Upper lobe of right lung (tissue), 1 donor: Measurements from ENCODE around the gene PRKCA. TPM values are rescaled to one million over a fixed set of nuclear protein-coding genes. Genes with fewer than 3 reads are reported as not detected.

Experiments
- ATAC-seq: fragments of 200-7000 bp; cut with Tn5 transposase; one replicate; pipeline ENCODE4 v1.9.1; 2020; ENCODE audit warnings: mild to moderate bottlenecking, moderate library complexity
- DNase-seq: peaks from one replicate; pipeline ENCODE4 v3.0.0-alpha.2; 2020
- H3K27ac ChIP-seq: fragments of 200-600 bp; one replicate; pipeline ENCODE4 v1.8.0; 2022
- H3K27me3 ChIP-seq: fragments of 200-600 bp; one replicate; pipeline ENCODE4 v1.8.0; 2022; ENCODE audit warnings: mild to moderate bottlenecking
- H3K36me3 ChIP-seq: fragments of 200-600 bp; one replicate; pipeline ENCODE4 v1.8.0; 2022
- H3K4me1 ChIP-seq: fragments of 200-600 bp; one replicate; pipeline ENCODE4 v1.8.0; 2022
- H3K4me3 ChIP-seq: fragments of 200-600 bp; one replicate; pipeline ENCODE4 v1.8.0; 2022; ENCODE audit warnings: mild to moderate bottlenecking
- H3K9me3 ChIP-seq: fragments of 200-600 bp; one replicate; pipeline ENCODE4 v1.8.0; 2022
- intact Hi-C: fragments of 100-400 bp; cut with DNase I; formaldehyde crosslinking; loops from one replicate; pipeline ENCODE4 v1.11.0; 2022
- total RNA-seq: library from RNA; stranded (reverse); fragmentation: NEBNext Ultra II Directional; extraction: Animal tissue kit (Norgen Biotek cat#: 25700); gene quantifications from one replicate; pipeline ENCODE4 v1.2.1, GENCODE V29; 2021
- TF ChIP-seq, protein P1 (sequence below): fragments of 200-600 bp; IDR thresholded peaks from one replicate; pipeline ENCODE4 v1.8.0; 2022; ENCODE audit warnings: antibody characterized with exemption
- donor health status: DM: no; HTN: yes; CAD: no; lungs with severe emphysema.

The PRKCA gene
- total RNA-seq, 1 donor from 2014 or later: 43.4 TPM

- peaks cover 14% of the 10 kb centered on the region for H3K4me1 ChIP-seq
- intact Hi-C loops: no loop called here
Observed at GRCh38 chr17:66511135-66511534, 208.7 kb downstream of the PRKCA start.

GRCh38 chr17:66514227-66514806, 211.9 kb downstream of the PRKCA start:
- Histone ChIP-seq H3K4me3 (no peak overlapping the region), H3K27ac (no peak overlapping the region), H3K9me3 (no peaks in the 10 kb centered on the region), H3K27me3 (no peaks in the 10 kb centered on the region), H3K36me3 (no peaks in the 10 kb centered on the region), H3K4me1 (peaks cover 7% of the 10 kb centered on the region)
- intact Hi-C loops: no loop called here
- ATAC-seq: no peak
- no peak for DNase-seq
- TF ChIP-seq, protein P1, sequence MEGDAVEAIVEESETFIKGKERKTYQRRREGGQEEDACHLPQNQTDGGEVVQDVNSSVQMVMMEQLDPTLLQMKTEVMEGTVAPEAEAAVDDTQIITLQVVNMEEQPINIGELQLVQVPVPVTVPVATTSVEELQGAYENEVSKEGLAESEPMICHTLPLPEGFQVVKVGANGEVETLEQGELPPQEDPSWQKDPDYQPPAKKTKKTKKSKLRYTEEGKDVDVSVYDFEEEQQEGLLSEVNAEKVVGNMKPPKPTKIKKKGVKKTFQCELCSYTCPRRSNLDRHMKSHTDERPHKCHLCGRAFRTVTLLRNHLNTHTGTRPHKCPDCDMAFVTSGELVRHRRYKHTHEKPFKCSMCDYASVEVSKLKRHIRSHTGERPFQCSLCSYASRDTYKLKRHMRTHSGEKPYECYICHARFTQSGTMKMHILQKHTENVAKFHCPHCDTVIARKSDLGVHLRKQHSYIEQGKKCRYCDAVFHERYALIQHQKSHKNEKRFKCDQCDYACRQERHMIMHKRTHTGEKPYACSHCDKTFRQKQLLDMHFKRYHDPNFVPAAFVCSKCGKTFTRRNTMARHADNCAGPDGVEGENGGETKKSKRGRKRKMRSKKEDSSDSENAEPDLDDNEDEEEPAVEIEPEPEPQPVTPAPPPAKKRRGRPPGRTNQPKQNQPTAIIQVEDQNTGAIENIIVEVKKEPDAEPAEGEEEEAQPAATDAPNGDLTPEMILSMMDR: no peak

More at GRCh38 chr17:66511135-66511534, 208.7 kb downstream of the PRKCA start:
- no peaks in the 10 kb centered on the region for H3K9me3 ChIP-seq
- no peak overlapping the region for H3K27ac ChIP-seq
- no peaks in the 10 kb centered on the region for H3K36me3 ChIP-seq
- TF ChIP-seq, protein P1: no peak
- DNase-seq (no peak), ATAC-seq (no peak)
- no peaks in the 10 kb centered on the region for H3K27me3 ChIP-seq
- H3K4me3 ChIP-seq: no peak overlapping the region

DNA sequence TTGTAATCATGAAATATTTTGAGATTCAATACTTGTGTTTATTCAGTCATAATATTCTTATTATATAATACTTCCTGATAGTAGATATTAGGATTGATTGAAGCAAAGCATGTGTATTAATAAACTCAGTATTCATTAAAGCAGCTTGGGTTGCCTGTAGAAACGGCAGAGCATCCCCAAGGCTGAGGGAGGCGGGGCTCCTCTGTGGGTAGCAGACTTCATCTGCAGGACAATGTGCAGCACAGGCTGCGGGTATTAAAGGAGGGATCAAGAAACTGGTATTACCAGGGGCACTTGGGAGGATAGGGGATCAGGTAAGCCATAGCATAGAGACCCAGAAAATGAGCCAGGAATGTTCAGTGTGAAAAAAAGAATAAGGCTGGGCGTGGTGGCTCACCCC, 213.6 kb downstream of the PRKCA start:
- intact Hi-C loops: no loop called here
- ATAC-seq: no peak
- H3K36me3 ChIP-seq: no peaks in the 10 kb centered on the region
- no peaks in the 10 kb centered on the region for H3K4me1 ChIP-seq
- no peaks in the 10 kb centered on the region for H3K9me3 ChIP-seq
- no peak overlapping the region for H3K27ac ChIP-seq
- H3K27me3 ChIP-seq: no peaks in the 10 kb centered on the region
- no peak overlapping the region for H3K4me3 ChIP-seq
- TF ChIP-seq, protein P1: no peak
- DNase-seq: no peak

GRCh38 chr17:66517336-66518009, 215.1 kb downstream of the PRKCA start:
- TF ChIP-seq, protein P1: no peak
- Histone ChIP-seq H3K36me3 (no peaks in the 10 kb centered on the region), H3K27me3 (no peaks in the 10 kb centered on the region), H3K4me1 (no peaks in the 10 kb centered on the region), H3K4me3 (no peak overlapping the region), H3K9me3 (no peaks in the 10 kb centered on the region), H3K27ac (no peak overlapping the region)
- intact Hi-C loops: no loop called here
- DNase-seq (no peak), ATAC-seq (no peak)

GRCh38 chr17:66518108-66518507, 215.7 kb downstream of the PRKCA start:
- no peaks in the 10 kb centered on the region for H3K27me3 ChIP-seq
- ATAC-seq (no peak), DNase-seq (no peak)
- no peak overlapping the region for H3K27ac ChIP-seq
- intact Hi-C loops: no loop called here
- H3K9me3 ChIP-seq: no peaks in the 10 kb centered on the region
- TF ChIP-seq, protein P1: no peak
- no peak overlapping the region for H3K4me3 ChIP-seq
- H3K36me3 ChIP-seq: no peaks in the 10 kb centered on the region
- no peaks in the 10 kb centered on the region for H3K4me1 ChIP-seq
